Lower lobe of right lung (tissue), 2 donors: ENCODE data around the gene WDR45. TPM values are rescaled to one million over a fixed set of nuclear protein-coding genes. Genes with fewer than 3 reads are reported as not detected.

ENCODE experiments used
- ATAC-seq, 2 donors: fragments of 200-7000 bp; cut with Tn5 transposase; one replicate each; pipeline ENCODE4 v1.9.1; 2020 to 2022; ENCODE audit warnings: mild to moderate bottlenecking in 2 of 2, moderate library complexity in 2 of 2
- DNase-seq: peaks from one replicate; pipeline ENCODE4 v3.0.0-alpha.2; 2020
- H3K27ac ChIP-seq: fragments of 200-600 bp; one replicate; pipeline ENCODE4 v1.8.0; 2022
- H3K27me3 ChIP-seq: fragments of 200-600 bp; one replicate; pipeline ENCODE4 v1.8.0; 2022; ENCODE audit warnings: low read depth
- H3K36me3 ChIP-seq: fragments of 200-600 bp; one replicate; pipeline ENCODE4 v1.8.0; 2022; ENCODE audit warnings: mild to moderate bottlenecking
- H3K4me1 ChIP-seq: fragments of 200-600 bp; one replicate; pipeline ENCODE4 v1.8.0; 2022
- H3K4me3 ChIP-seq: fragments of 200-600 bp; one replicate; pipeline ENCODE4 v1.8.0; 2022; ENCODE audit warnings: mild to moderate bottlenecking
- H3K9me3 ChIP-seq: fragments of 200-600 bp; one replicate; pipeline ENCODE4 v1.8.0; 2022
- CTCF ChIP-seq: fragments of 200-600 bp; IDR thresholded peaks from one replicate; pipeline ENCODE4 v1.8.0; 2022; ENCODE audit warnings: antibody characterized with exemption, mild to moderate bottlenecking
- intact Hi-C: fragments of 100-400 bp; cut with DNase I; formaldehyde crosslinking; loops from one replicate; pipeline ENCODE4 v1.11.0; 2022
- total RNA-seq: library from RNA; stranded (reverse); fragmentation: NEBNext Ultra II Directional; extraction: Animal tissue kit (Norgen Biotek cat#: 25700); gene quantifications from one replicate; pipeline ENCODE4 v1.2.1, GENCODE V29; 2021
- donor health status: DM: no; HTN: yes; CAD: no; lungs with severe emphysema.

The WDR45 gene
- total RNA-seq, 1 donor from 2014 or later: 54.8 TPM

GRCh38 chrX:49106296-49106695, 26.6 kb upstream of the WDR45 start:
- Histone ChIP-seq H3K27me3 (no peaks in the 10 kb centered on the region), H3K4me1 (no peaks in the 10 kb centered on the region), H3K9me3 (no peaks in the 10 kb centered on the region), H3K4me3 (no peak overlapping the region), H3K36me3 (no peaks in the 10 kb centered on the region), H3K27ac (no peak overlapping the region)
- intact Hi-C loops: no loop called here
- DNase-seq: no peak
- no peak for ATAC-seq
- TF ChIP-seq CTCF: no peak

- TF ChIP-seq CTCF: no peak
- H3K27ac ChIP-seq: no peak overlapping the region
- no peaks in the 10 kb centered on the region for H3K36me3 ChIP-seq
- no peaks in the 10 kb centered on the region for H3K9me3 ChIP-seq
- intact Hi-C loops: no loop called here
- H3K4me3 ChIP-seq: no peak overlapping the region
- H3K27me3 ChIP-seq: no peaks in the 10 kb centered on the region
- DNase-seq: no peak
- no peaks in the 10 kb centered on the region for H3K4me1 ChIP-seq
- ATAC-seq: no peak
These were observed 23.9 kb upstream of the WDR45 start for GRCh38 chrX:49103637-49104036.

- no peak overlapping the region for H3K27ac ChIP-seq
- H3K9me3 ChIP-seq: no peaks in the 10 kb centered on the region
- no peak for DNase-seq
- ATAC-seq: no peak
- H3K4me3 ChIP-seq: no peak overlapping the region
- no peaks in the 10 kb centered on the region for H3K27me3 ChIP-seq
- H3K4me1 ChIP-seq: no peaks in the 10 kb centered on the region
- no peaks in the 10 kb centered on the region for H3K36me3 ChIP-seq
- TF ChIP-seq CTCF: no peak
- intact Hi-C loops: no loop called here
These were observed 22.5 kb upstream of the WDR45 start for GRCh38 chrX:49102190-49102589.

GRCh38 chrX:49101629-49101984, 21.9 kb upstream of the WDR45 start:
- H3K27ac ChIP-seq: peak overlapping the region; percentile 82
- no peak for TF ChIP-seq CTCF
- no peak for ATAC-seq
- DNase-seq: no peak
- H3K4me1 ChIP-seq: no peaks in the 10 kb centered on the region
- H3K4me3 ChIP-seq: peak overlapping the region; percentile 63
- H3K9me3 ChIP-seq: no peaks in the 10 kb centered on the region
- no peaks in the 10 kb centered on the region for H3K27me3 ChIP-seq
- intact Hi-C loops: no loop called here
- H3K36me3 ChIP-seq: no peaks in the 10 kb centered on the region

- no peaks in the 10 kb centered on the region for H3K4me1 ChIP-seq
- no peaks in the 10 kb centered on the region for H3K27me3 ChIP-seq
- TF ChIP-seq CTCF: no peak
These were observed 21.3 kb upstream of the WDR45 start for GRCh38 chrX:49100704-49101628.

More at GRCh38 chrX:49100704-49101628, 21.3 kb upstream of the WDR45 start:
- peak; percentile 98 to 99 for ATAC-seq
- intact Hi-C loops: no loop called here
- Histone ChIP-seq H3K4me3 (peak overlapping the region; percentile 63), H3K9me3 (no peaks in the 10 kb centered on the region), H3K27ac (peak overlapping the region; percentile 82), H3K36me3 (no peaks in the 10 kb centered on the region)
- DNase-seq: peak; percentile 93
